Measurements from ENCODE around the gene KLRC2. TPM values are rescaled to one million over a fixed set of nuclear protein-coding genes. Genes with fewer than 3 reads are reported as not detected.
"Not testable (repeated sequence)": the region's sequence is repeated elsewhere in the genome, so short reads cannot be mapped to it uniquely, and the experiment has no call there.

Gene KLRC2
- 0.25 and 0.39 TPM in 2 replicates for total RNA-seq

DNA sequence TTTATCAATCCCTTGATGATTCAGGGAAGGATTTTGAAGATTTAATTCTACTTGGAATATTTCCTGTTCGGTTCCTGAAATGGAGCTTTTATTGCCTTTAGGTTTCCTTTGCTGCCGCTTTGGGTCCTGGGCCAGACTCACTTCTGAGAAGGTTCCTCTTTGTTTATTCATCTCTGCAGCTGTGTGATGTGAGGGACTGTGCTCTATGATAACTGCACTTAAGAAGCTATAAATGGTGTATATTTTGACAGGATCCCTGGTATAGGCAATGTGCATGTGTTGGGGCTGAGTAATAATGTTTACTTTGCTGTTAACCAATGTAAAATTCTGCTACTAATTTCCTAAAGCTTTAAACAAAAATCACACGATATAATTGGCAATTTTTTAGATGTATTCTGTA, at the start of gene KLRC2:
KLRC2 (minus strand) TSS at position 195 of the 400 bp plus-strand sequence; CDS start at position 171, 24 bp downstream.
- DNase-seq (ENCODE audit: low spot score); intact Hi-C loops (cut with micrococcal nuclease); H3K27me3 Mint-ChIP-seq (ENCODE audit: low read depth); H3K9me3 Mint-ChIP-seq; H3K36me3 Mint-ChIP-seq (ENCODE audit: low read depth); H3K4me3 Mint-ChIP-seq (ENCODE audit: low read depth); H3K4me1 Mint-ChIP-seq (ENCODE audit: low read depth); H3K27ac Mint-ChIP-seq: not testable (repeated sequence)

- H3K27me3 Mint-ChIP-seq (ENCODE audit: low read depth), result peaks cover 13% of the 10 kb centered on the region
- H3K4me3 Mint-ChIP-seq (ENCODE audit: low read depth); DNase-seq (ENCODE audit: low spot score); H3K36me3 Mint-ChIP-seq (ENCODE audit: low read depth); H3K27ac Mint-ChIP-seq; H3K9me3 Mint-ChIP-seq; intact Hi-C loops (cut with micrococcal nuclease); H3K4me1 Mint-ChIP-seq (ENCODE audit: low read depth): not testable (repeated sequence)
Measured at GRCh38 chr12:10481901-10482300, 46.1 kb upstream of the KLRC2 start.

GRCh38 chr12:10472808-10473207, 37.0 kb upstream of the KLRC2 start:
- H3K4me3 Mint-ChIP-seq (ENCODE audit: low read depth); H3K36me3 Mint-ChIP-seq (ENCODE audit: low read depth); H3K27me3 Mint-ChIP-seq (ENCODE audit: low read depth); H3K27ac Mint-ChIP-seq; H3K9me3 Mint-ChIP-seq; intact Hi-C loops (cut with micrococcal nuclease); DNase-seq (ENCODE audit: low spot score); H3K4me1 Mint-ChIP-seq (ENCODE audit: low read depth): not testable (repeated sequence)

DNA sequence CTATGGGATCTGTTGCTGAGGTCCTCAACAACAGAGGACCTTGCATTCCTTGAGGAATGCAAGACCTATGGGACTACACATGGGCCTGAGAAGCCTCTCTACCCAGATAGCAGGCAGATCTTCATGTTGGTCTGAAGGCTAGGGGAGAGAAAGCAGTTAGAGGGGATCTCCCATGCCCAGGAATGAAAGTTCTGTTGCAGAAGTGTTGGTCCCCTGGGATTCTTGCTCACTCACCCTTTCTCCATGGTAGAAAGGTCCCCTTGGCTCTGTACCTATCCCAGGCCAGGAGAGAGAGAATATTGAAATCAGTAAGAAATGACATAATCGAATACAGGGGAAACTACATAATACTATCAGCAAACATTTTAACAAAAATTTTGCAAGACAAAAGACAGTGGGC, 33.9 kb upstream of the KLRC2 start:
- H3K27me3 Mint-ChIP-seq (ENCODE audit: low read depth), result peaks cover 7% of the 10 kb centered on the region
- no peak overlapping the region for H3K4me3 Mint-ChIP-seq (ENCODE audit: low read depth)
- no peaks in the 10 kb centered on the region for H3K9me3 Mint-ChIP-seq
- no peak overlapping the region for H3K27ac Mint-ChIP-seq
- H3K36me3 Mint-ChIP-seq (ENCODE audit: low read depth), result no peaks in the 10 kb centered on the region
- intact Hi-C loops (cut with micrococcal nuclease), result no loop called here
- no peak for DNase-seq (ENCODE audit: low spot score)
- no peaks in the 10 kb centered on the region for H3K4me1 Mint-ChIP-seq (ENCODE audit: low read depth)

DNA sequence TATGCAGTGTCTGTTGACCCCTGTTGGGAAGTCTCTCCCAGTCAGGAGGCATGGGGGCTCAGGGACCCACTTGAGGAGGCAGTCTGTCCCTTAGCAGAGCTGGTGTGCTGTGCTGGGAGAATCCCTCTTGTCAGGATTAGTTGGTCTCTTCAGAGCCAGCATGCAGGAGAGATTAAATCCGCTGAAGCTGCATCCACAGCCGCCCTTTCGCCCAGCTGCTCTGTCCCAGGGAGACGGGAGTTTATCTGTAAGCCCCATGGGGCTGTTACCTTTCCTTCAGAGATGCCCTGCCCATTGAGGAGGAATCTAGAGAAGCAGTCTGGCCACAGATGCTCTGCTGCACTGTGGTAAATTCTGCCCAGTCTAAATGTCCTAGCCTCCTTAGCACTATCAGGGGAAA, 30.5 kb upstream of the KLRC2 start:
- intact Hi-C loops (cut with micrococcal nuclease), result no loop called here
- Mint-ChIP-seq H3K4me3 (ENCODE audit: low read depth) (no peak overlapping the region), H3K36me3 (ENCODE audit: low read depth) (no peaks in the 10 kb centered on the region), H3K27me3 (ENCODE audit: low read depth) (peaks cover 9% of the 10 kb centered on the region), H3K9me3 (peaks cover 13% of the 10 kb centered on the region), H3K27ac (no peak overlapping the region), H3K4me1 (ENCODE audit: low read depth) (no peaks in the 10 kb centered on the region)
- DNase-seq (ENCODE audit: low spot score), result no peak

DNA sequence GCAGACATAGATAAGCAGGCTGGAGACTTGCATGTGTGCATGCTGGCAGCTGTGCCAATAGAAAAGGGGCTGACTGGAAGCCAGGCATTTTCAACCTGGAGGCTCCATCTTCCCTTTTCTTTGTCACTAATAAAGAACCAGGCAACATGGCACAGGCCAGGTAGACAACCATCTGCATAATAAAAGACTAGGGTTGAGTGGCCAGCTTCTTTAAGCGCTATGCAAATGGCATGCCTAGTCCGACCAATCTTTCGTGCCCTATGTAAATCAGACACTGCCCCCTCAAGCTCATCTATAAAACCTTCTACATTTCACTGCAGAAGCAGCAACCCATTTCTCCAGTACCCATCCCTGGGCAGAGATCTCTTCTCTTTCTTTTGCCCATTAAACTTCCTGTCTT, 21.9 kb upstream of the KLRC2 start:
- DNase-seq (ENCODE audit: low spot score), result no peak
- Mint-ChIP-seq H3K4me1 (ENCODE audit: low read depth) (no peaks in the 10 kb centered on the region), H3K27me3 (ENCODE audit: low read depth) (peaks cover 5% of the 10 kb centered on the region)

GRCh38 chr12:10456856-10457255, 21.0 kb upstream of the KLRC2 start:
- H3K27ac Mint-ChIP-seq, result no peak overlapping the region
- peaks cover 39% of the 10 kb centered on the region for H3K9me3 Mint-ChIP-seq
- intact Hi-C loops (cut with micrococcal nuclease), result no loop called here
- no peaks in the 10 kb centered on the region for H3K36me3 Mint-ChIP-seq (ENCODE audit: low read depth)
- H3K4me1 Mint-ChIP-seq (ENCODE audit: low read depth), result no peaks in the 10 kb centered on the region
- peaks cover 5% of the 10 kb centered on the region for H3K27me3 Mint-ChIP-seq (ENCODE audit: low read depth)
- no peak for DNase-seq (ENCODE audit: low spot score)
- H3K4me3 Mint-ChIP-seq (ENCODE audit: low read depth), result no peak overlapping the region

More for the DNA sequence above, 21.9 kb upstream of the KLRC2 start:
- H3K27ac Mint-ChIP-seq, result no peak overlapping the region
- H3K36me3 Mint-ChIP-seq (ENCODE audit: low read depth), result no peaks in the 10 kb centered on the region
- intact Hi-C loops (cut with micrococcal nuclease), result no loop called here
- no peak overlapping the region for H3K4me3 Mint-ChIP-seq (ENCODE audit: low read depth)
- H3K9me3 Mint-ChIP-seq, result peaks cover 47% of the 10 kb centered on the region

DNA sequence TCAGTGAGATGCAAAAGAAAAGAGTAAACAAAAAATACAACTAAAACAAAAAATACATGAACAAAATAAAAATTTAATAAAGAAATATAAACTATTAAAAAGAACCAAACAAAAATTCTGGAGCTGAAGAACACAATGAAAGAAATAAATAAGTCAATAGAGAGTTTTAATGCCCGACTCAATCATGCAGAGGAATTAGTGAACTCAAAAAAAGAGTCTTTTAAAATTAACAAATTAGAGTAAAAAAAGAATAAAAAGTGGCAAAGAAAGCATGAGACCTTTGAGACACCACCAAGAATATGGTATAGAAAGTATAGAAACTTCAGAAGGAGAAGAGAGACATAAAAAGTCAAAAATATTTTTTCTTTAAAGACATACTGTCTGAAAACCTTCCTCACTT, 20.0 kb upstream of the KLRC2 start:
- DNase-seq (ENCODE audit: low spot score), result no peak
- Mint-ChIP-seq H3K4me1 (ENCODE audit: low read depth) (no peaks in the 10 kb centered on the region), H3K27ac (no peak overlapping the region), H3K27me3 (ENCODE audit: low read depth) (peaks cover 8% of the 10 kb centered on the region), H3K36me3 (ENCODE audit: low read depth) (no peaks in the 10 kb centered on the region), H3K9me3 (peaks cover 37% of the 10 kb centered on the region), H3K4me3 (ENCODE audit: low read depth) (no peak overlapping the region)
- intact Hi-C loops (cut with micrococcal nuclease), result no loop called here

DNA sequence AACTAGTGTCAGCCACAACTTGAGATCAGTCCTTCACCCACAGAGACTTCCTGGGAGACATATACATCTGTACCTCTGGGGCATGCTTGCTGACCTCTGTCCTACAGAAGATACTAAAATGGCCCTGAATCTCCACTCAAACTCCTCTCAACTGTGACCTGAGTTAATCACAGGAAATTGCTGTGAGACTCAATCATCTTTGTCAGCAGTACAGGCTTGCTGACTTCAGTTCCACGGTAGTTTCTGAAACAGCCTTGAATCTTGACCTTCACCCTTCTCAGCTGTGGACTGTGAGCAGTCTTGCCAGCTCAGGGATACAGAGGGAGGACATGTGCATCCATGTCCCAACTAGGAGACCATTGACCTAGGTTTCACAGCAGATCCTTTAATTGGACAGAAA, 18.7 kb upstream of the KLRC2 start:
- Mint-ChIP-seq H3K4me1 (ENCODE audit: low read depth) (no peaks in the 10 kb centered on the region), H3K27ac (no peak overlapping the region), H3K4me3 (ENCODE audit: low read depth) (no peak overlapping the region), H3K27me3 (ENCODE audit: low read depth) (peaks cover 9% of the 10 kb centered on the region), H3K9me3 (peaks cover 33% of the 10 kb centered on the region), H3K36me3 (ENCODE audit: low read depth) (no peaks in the 10 kb centered on the region)
- intact Hi-C loops (cut with micrococcal nuclease), result no loop called here
- no peak for DNase-seq (ENCODE audit: low spot score)

DNA sequence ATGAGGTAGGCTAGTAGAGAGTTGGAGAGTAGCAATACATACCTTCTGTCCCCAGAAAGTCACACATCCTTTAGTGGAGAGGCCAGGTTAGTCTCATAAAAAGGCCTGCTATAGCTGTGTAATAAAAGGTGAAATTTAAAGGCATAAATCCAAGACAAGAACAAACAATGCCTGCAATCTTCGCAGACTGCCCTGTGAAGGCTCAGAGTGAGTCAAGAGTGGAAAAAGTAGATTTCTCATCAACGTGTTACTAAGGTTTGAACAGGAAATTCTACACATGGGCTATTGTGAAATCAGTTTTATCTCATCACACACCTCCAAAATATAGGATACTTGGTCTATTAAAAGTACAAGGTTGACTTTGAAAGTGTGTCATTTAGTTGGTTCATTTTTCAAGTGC, 17.3 kb upstream of the KLRC2 start, which contains the start of gene KLRC1:
KLRC1 (minus strand) TSS at position 222 of the 400 bp plus-strand sequence. CDS start 2,221 bp downstream, outside the sequence.
- Mint-ChIP-seq H3K27me3 (ENCODE audit: low read depth) (peaks cover 9% of the 10 kb centered on the region), H3K27ac (no peak within 1 kb of the TSS), H3K4me3 (ENCODE audit: low read depth) (no peak within 1 kb of the TSS), H3K4me1 (ENCODE audit: low read depth) (no peaks in the 10 kb centered on the region), H3K36me3 (ENCODE audit: low read depth) (no peaks in the 10 kb centered on the region), H3K9me3 (peaks cover 27% of the 10 kb centered on the region)
- no peak for DNase-seq (ENCODE audit: low spot score)
- intact Hi-C loops (cut with micrococcal nuclease), result no loop called here

DNA sequence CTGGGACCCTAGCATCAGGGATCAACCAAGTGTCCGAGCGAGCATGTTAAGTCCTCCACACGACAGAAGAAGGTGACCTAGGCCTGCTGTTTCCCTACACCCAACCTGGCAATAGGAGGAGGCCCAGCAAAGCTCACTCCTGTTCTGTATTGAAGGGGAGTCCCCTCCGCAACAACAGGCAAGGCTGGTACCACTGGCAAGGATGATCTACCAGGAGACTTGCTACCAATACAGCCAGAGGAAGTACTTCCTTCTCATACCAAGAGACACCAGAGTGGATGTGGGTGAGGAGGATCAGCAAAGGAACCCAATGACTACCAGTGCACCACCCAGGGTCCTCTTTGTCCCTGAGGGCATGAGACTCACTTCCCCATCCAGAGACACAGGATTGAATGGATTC, 12.4 kb upstream of the KLRC2 start:
- H3K27ac Mint-ChIP-seq, result no peak overlapping the region
- no peak for DNase-seq (ENCODE audit: low spot score)
- intact Hi-C loops (cut with micrococcal nuclease), result no loop called here
- no peaks in the 10 kb centered on the region for H3K9me3 Mint-ChIP-seq
- no peak overlapping the region for H3K4me3 Mint-ChIP-seq (ENCODE audit: low read depth)
- H3K27me3 Mint-ChIP-seq (ENCODE audit: low read depth), result peaks cover 6% of the 10 kb centered on the region
- H3K4me1 Mint-ChIP-seq (ENCODE audit: low read depth), result no peaks in the 10 kb centered on the region
- H3K36me3 Mint-ChIP-seq (ENCODE audit: low read depth), result no peaks in the 10 kb centered on the region

DNA sequence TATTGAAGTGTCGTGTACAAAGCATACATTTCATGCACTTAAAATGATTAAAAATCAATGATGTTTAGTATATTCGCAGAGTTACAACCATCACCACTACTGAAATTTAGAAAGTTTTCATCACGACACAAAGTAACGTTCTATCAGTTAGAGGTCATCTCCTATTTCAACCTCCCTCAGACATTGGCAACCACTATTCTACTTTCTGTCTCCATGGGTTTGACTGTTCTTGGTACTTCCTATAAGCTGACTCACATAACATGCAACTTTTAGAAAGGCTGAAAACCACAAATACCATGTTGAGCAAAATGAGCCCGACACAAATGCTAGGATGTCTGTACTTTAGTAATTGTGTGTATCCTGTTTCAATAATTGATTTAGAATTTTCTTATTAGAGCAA, 10.2 kb upstream of the KLRC2 start:
- H3K36me3 Mint-ChIP-seq (ENCODE audit: low read depth); DNase-seq (ENCODE audit: low spot score); H3K27ac Mint-ChIP-seq; H3K4me1 Mint-ChIP-seq (ENCODE audit: low read depth); H3K27me3 Mint-ChIP-seq (ENCODE audit: low read depth); intact Hi-C loops (cut with micrococcal nuclease); H3K4me3 Mint-ChIP-seq (ENCODE audit: low read depth); H3K9me3 Mint-ChIP-seq: not testable (repeated sequence)

DNA sequence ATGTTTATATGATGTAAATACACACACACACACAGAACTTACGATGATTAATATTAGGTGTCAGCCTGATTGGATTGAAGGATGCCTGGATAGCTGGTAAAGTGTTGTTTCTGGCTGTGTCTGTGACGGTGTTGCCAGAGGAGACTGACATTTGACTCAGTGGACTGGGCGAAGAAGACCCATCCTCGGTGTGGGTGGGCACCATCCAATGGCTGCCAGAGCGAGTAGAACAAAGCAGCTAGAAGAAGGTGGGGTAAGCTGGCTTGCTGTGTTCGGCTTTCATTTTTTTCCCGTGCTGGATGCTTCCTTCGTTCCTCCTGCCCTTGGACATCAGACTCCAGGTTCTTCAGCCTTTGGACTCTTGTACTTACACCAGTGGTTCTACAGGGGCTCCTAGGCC, 5.3 kb upstream of the KLRC2 start:
- H3K4me1 Mint-ChIP-seq (ENCODE audit: low read depth); H3K9me3 Mint-ChIP-seq; H3K4me3 Mint-ChIP-seq (ENCODE audit: low read depth); H3K27ac Mint-ChIP-seq; H3K36me3 Mint-ChIP-seq (ENCODE audit: low read depth); DNase-seq (ENCODE audit: low spot score); intact Hi-C loops (cut with micrococcal nuclease); H3K27me3 Mint-ChIP-seq (ENCODE audit: low read depth): not testable (repeated sequence)

DNA sequence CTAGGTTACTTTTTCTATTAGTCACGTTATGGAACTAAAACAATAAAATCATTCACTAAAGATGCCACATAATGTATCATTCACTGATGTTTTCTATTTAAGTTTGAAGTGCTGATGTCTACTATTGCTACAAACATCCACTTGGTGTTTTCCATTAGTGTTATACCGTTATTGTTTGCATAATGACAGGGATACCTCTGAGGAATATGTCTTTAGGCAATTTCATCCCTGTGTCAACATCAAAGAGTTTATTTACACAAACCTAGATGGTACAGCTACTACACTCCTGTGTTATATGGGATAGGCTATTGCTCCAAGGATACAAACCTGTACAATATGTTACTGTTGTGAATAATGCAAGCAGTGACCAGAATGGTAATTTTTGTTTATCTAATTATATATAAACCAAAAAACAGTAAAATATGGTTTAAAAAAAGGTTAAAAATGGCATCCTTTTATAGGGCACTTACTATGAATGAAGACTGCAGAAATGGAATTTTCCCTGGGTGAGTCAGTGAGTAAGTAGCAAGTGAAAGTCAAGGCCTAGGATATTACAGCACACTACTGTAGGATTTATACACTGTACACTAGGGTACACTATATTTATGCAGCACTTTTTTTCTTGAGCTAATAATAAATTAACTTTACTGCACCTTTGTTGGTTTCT, 3.9 kb upstream of the KLRC2 start:
- H3K4me3 Mint-ChIP-seq (ENCODE audit: low read depth); H3K27me3 Mint-ChIP-seq (ENCODE audit: low read depth); H3K36me3 Mint-ChIP-seq (ENCODE audit: low read depth); DNase-seq (ENCODE audit: low spot score); H3K27ac Mint-ChIP-seq; intact Hi-C loops (cut with micrococcal nuclease); H3K9me3 Mint-ChIP-seq; H3K4me1 Mint-ChIP-seq (ENCODE audit: low read depth): not testable (repeated sequence)

Measured in activated T-helper 2 cell treated with anti-CD3 and anti-CD28 coated beads, Interferon-gamma antibody, Interleukin-2, Interleukin-4, amounts not matched to agents 10 μg/mL and 5 μg/mL and 100 μg/mL, durations not matched to agents 14 hours and 24 hours and 36 hours (primary cell).